Measurements from ENCODE around the gene LRP1B.

The LRP1B gene

GRCh38 chr2:141748616-141749015 is 382.2 kb downstream of the LRP1B start:
- no peak for DNase-seq (ENCODE audit: low spot score)

DNA sequence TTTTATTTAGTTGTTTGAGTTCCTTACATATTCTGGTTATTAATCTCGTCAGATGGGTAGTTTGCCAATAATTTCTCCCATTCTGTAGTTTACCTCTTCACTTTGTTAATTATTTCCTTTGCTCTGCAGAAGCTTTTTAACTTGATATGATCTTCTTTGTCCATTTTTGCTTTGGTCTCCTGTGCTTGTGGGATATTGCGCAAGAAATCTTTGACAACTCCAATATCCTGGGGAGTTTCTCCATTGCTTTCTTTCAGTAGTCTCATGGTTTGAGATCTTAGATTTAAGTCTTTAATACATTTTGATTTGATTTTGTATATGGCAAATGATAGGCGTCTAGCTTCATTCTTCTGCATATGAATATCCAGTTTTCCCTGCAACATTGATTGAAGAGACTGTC is 389.2 kb downstream of the LRP1B start:
- no peak for DNase-seq (ENCODE audit: low spot score)

GRCh38 chr2:141737492-141738255 is 393.1 kb downstream of the LRP1B start:
- no peak for DNase-seq (ENCODE audit: low spot score)

DNA sequence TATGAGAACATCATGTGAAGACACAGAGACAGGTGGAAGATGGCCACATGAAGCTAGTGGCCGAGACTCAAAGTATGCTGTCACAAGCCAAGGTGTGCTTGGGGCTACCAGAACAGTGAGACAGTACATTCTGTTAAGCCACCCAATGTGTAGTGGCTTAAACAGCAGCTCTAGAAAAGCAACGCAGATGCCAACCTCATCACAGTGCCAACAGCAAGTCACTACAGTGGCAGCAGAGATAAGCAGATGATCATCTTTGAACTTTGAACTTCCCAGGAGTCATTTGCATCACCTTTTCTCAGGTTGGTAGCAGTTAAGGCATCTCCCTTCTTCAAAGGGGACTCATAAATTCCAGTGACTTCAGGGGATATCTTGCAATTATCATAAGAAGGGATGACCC is 394.4 kb downstream of the LRP1B start:
- DNase-seq (ENCODE audit: low spot score), result no peak

DNA sequence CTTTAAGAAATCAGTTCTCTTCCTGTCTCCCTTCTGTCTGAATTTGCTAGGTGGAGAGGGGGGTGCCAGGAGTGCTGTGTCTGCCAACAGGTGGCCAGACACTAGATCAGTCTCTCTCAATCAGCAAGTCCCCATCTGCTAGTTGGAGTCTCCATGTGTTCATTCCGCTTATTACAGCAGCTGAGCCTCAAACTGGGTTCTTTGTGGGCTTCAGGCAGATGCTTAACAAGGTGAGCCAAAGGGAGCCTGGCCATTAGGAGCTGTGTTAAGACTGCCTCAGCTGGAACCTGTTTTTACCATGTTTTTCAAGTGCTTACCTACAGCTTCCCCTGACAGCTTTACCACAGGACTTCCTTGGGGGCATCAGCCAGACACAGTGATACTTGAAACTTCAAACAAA is 401.9 kb downstream of the LRP1B start:
- DNase-seq (ENCODE audit: low spot score), result no peak

- DNase-seq (ENCODE audit: low spot score), result no peak
Measured at GRCh38 chr2:141728142-141728541, 402.7 kb downstream of the LRP1B start.

- DNase-seq (ENCODE audit: low spot score), result no peak
Measured at GRCh38 chr2:141724426-141724825, 406.4 kb downstream of the LRP1B start.

- no peak for DNase-seq (ENCODE audit: low spot score)
Measured at GRCh38 chr2:141723814-141724213, 407.0 kb downstream of the LRP1B start.

DNA sequence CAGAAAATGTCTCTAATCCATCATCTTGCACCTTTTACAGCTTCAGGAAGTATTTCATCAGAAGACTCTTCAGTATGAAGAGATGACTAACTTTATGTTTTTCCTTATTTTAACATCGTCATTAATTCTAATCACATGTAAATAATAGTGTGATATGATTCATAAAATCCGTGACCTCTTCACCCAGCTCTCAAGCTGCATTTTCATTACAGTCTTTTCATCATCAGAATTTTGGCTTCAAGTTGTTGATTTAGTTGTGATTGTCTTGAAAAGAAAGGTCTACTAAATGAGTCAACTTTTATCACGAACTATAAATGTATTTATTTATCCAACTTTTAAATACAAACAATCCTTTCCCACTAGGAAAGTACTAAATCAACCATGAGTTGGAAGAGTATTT is 410.3 kb downstream of the LRP1B start:
- DNase-seq (ENCODE audit: low spot score), result no peak

- DNase-seq (ENCODE audit: low spot score), result no peak
Measured at GRCh38 chr2:141714496-141714895, 416.3 kb downstream of the LRP1B start.

DNA sequence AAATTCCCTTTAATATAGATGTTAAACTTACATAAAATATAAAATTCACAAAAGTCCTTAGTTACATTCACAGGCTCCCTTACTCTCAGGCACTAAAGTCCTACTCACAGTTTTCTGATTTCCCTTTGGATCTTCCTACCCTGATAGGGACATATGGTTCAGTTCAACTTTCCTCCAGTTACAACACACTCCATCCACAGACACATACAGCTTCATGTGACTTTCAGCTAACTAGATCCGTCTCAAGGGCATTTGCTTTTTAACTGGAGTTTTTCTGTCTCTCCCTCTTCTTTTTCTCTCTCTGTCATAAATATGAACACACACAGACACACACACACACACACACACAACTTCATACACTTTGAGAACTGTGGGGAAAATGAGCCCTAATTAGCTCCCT is 419.2 kb downstream of the LRP1B start:
- no peak for DNase-seq (ENCODE audit: low spot score)

DNA sequence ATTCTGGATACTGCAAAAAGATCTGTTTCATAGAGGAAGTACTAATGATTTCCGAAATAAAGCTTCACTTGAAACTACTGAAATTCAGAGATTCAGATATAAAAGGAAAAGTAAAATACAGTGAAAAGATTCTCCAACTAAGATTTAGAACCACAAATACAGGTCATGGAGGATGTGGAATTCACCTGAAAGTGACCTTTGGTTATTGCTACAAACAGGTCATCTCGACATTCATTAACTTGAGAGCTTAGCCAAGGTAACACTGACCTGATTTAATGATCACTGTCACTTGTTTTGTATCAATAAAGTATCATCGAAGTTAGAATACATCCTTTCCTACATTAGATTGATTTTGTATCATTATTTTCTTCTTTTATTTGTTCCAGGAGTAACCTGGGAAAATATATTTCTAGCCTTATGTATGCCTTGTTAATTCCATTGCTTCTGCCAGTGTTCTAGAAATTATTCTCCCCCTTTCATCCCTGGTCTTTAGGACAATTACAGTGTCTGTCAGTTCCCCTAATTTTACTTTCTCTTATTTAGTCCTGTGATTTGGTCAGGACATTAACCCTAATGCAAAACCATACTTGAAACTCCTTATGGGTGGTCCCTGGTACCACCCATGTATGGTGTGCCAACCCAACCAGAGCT is 420.1 kb downstream of the LRP1B start:
- no peak for DNase-seq (ENCODE audit: low spot score)

DNA sequence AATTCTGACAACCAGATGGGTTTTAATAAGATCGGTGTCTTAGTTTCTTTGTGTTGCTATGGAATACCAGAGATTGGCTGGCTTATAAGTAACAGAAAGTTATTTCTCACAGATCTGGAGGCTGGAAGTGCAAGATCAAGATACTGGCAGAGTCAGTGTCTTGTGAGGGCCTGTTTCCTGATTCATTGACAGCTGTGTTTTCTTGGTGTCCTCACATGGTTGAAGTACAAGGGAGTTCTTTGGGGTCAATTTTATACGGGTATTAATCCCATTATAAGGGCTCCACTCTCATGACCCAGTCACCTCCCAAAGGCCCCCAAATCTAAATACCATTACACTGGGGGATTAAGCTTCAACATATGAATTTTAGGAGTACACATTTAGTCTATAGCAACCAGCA is 421.1 kb downstream of the LRP1B start:
- DNase-seq (ENCODE audit: low spot score), result no peak

DNA sequence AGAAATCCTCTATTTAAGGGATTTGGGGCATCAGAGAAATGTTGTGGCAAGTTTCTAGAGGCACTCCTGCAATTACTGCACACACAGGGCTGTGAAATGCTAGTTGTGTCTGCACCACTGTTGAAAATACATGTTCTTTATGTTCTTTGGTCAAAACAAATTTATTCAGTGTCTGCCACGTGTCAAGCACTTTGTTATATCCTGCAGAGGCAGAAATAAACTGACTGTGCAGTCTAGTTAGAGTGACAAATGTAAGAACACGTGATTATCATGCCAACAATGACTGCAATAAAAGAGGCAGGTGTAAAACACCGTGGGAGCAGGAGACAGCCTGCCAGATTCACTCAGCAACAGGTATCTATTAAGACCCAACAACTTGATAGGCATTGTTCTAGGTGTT is 423.3 kb downstream of the LRP1B start:
- DNase-seq (ENCODE audit: low spot score), result no peak

- DNase-seq (ENCODE audit: low spot score), result no peak
Measured at GRCh38 chr2:141704541-141704940, 426.3 kb downstream of the LRP1B start.

DNA sequence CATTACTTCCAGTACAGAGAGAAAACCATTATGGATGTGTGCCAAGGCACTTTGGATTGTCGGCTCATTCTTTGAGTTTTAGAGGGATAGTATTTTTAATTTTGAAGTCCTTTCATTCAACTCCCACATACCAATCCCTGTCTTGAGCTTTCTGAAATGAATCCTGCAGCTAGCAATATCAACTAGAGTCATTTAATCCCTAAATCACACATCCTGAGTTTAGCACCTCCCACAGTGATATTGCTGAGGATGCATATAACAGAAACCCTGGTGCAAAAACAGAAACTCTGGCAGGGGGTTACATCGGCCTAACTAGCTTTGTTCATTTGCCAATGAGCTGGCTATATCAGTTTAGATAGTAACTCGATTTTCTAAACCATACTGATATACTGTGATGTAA is 427.3 kb downstream of the LRP1B start:
- no peak for DNase-seq (ENCODE audit: low spot score)

- DNase-seq (ENCODE audit: low spot score), result no peak
Measured at GRCh38 chr2:141701618-141702017, 429.2 kb downstream of the LRP1B start.

DNA sequence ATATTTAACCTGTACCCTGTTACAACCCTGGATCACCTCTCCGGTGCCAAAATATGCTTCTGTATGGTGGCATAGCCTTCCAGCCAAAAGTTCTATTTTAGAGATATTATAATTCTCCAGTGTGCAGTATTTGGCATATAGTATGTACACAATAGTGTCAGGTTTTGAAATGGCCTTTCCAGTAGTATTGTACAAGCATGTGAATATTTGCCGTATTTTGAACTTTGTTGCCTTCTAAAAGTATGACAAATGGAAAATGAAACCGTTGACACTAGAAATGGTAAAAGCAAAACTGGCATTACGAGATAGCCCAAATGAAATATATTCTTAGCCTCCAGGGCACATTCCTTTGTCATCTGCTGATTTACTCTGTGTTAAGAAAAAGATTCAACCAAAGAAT is 431.2 kb downstream of the LRP1B start:
- DNase-seq (ENCODE audit: low spot score), result no peak

GRCh38 chr2:141698500-141698899 is 432.3 kb downstream of the LRP1B start:
- no peak for DNase-seq (ENCODE audit: low spot score)

DNA sequence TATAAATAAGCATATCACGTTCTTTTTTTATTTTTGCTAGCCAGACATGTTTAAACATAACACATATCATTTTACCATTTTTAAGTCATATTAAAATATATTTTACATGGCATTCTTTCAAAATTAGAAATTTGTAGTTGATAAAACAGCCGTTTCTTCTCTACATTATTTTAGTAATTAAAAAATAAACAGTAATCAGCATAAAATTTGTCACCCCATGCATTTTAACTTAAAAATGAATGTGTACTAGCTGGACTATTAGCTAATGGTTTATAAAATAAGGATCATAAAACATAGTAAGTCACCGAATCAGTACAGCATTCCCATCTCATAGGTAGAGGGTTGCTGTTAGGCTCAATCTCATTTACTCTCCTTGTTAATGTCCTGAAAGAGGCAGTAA is 433.8 kb downstream of the LRP1B start:
- no peak for DNase-seq (ENCODE audit: low spot score)

GRCh38 chr2:141694180-141694579 is 436.6 kb downstream of the LRP1B start:
- DNase-seq (ENCODE audit: low spot score), result no peak

- no peak for DNase-seq (ENCODE audit: low spot score)
Measured at GRCh38 chr2:141692829-141693228, 438.0 kb downstream of the LRP1B start.

DNA sequence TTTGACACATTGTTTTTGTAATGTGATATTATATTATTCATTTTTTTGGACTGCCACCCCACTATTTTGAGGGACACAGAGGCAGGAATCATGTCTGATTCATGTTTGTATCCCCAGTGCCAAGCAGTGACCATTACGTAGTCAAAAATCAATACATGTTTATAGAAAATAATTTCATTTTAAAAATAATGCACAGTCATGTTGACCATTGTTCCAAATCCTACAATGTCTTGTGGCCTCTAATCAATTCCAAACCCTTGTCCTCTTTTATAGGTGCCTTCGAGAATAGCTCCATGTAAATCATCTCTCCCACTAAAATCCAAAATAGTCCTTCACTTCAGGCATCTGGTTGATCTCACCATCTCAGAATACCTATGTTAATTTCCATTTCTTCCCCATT is 454.7 kb downstream of the LRP1B start:
- no peak for DNase-seq (ENCODE audit: low spot score)

DNA sequence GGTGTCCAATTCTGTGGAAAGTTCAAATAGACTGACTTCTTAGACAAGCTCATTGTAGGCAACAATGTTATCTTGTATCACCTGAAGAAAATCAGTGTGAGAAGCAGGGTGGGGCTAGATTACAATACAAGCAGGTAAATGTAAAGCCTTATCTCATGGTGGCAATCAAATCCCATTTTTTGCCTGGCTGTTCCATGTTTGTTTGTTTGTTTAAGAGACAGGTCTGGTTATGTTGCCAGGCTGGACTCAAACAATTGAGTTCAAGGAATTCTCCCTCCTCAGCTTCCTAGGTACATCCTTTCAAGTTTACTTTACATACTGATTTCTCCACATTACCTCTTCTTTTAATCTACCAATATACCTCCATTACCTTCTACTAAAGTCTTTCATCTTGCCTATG is 464.6 kb downstream of the LRP1B start:
- DNase-seq (ENCODE audit: low spot score), result no peak

Data from CD4-positive, alpha-beta T cell treated with Interleukin-2 at 100 ng/mL for 4 hours (primary cell).